ENCODE measurements around the gene COPA.

GRCh38 chr1:160367516-160367900 is 24.5 kb upstream of the COPA start:
- TF ChIP-seq CTCF (IDR thresholded peaks at IDR 0.05) (no peak), POLR2A (IDR thresholded peaks at IDR 0.05) (no peak), POLR2AphosphoS5 (IDR thresholded peaks at IDR 0.05) (no peak)
